Spleen (tissue), 11 donors: ENCODE measurements around the gene ALK. TPM values are rescaled to one million over a fixed set of nuclear protein-coding genes. Genes with fewer than 3 reads are reported as not detected.

Experiments used
- DNase-seq: peaks from one replicate; pipeline ENCODE4 v3.0.0-alpha.2; 2020
- H3K27ac ChIP-seq, 8 donors: fragments of 200-600 bp; sonication (generic) in 7 of 8; 1 replicate in 4 of 8; 2 replicates in 4 of 8; pipeline versions ENCODE4 v1.5.0 to v1.8.0; 2016 to 2021; ENCODE audit warnings: inconsistent platforms in 4 of 8, mild to moderate bottlenecking in 4 of 8, moderate library complexity in 1 of 8
- H3K27me3 ChIP-seq, 7 donors: fragments of 200-600 bp; sonication (generic) in 6 of 7; replicated peaks in 1 of 7; 1 replicate in 4 of 7; 2 replicates in 3 of 7; pipeline versions ENCODE4 v1.5.0 to v1.8.0; 2016 to 2021; ENCODE audit warnings: inconsistent platforms in 3 of 7, mild to moderate bottlenecking in 1 of 7
- H3K36me3 ChIP-seq, 6 donors: fragments of 200-600 bp; sonication (generic) in 5 of 6; 1 replicate in 4 of 6; 2 replicates in 2 of 6; pipeline versions ENCODE4 v1.5.0 to v1.8.0; 2016 to 2021; ENCODE audit warnings: inconsistent platforms in 2 of 6
- H3K4me1 ChIP-seq, 6 donors: fragments of 200-600 bp; sonication (generic) in 5 of 6; 1 replicate in 3 of 6; 2 replicates in 3 of 6; pipeline versions ENCODE4 v1.5.0 to v1.8.0; 2016 to 2021; ENCODE audit warnings: inconsistent platforms in 3 of 6
- H3K4me3 ChIP-seq, 8 donors: fragments of 200-600 bp; sonication (generic) in 7 of 8; 1 replicate in 4 of 8; 2 replicates in 4 of 8; pipeline versions ENCODE4 v1.5.0 to v1.8.0; 2016 to 2021; ENCODE audit warnings: inconsistent platforms in 4 of 8, mild to moderate bottlenecking in 4 of 8, moderate library complexity in 2 of 8
- H3K9me3 ChIP-seq, 8 donors: fragments of 200-600 bp; sonication (generic) in 7 of 8; 1 replicate in 4 of 8; 2 replicates in 4 of 8; pipeline versions ENCODE4 v1.5.0 to v1.8.0; 2016 to 2021; ENCODE audit warnings: inconsistent platforms in 4 of 8
- CTCF ChIP-seq, 11 experiments: fragments of 200-600 bp in 7 of 11; fragments of 450-650 bp in 4 of 11; sonication (generic) in 4 of 11; IDR thresholded peaks in 8 of 11; conservative IDR thresholded peaks in 3 of 11; 1 replicate in 7 of 11; 2 replicates in 4 of 11; pipeline versions ENCODE4 v1.4.0 to v1.8.0; 2016 to 2021; ENCODE audit warnings: antibody characterized with exemption in 11 of 11, inconsistent platforms in 4 of 11, mild to moderate bottlenecking in 1 of 11
- POLR2A ChIP-seq, 3 donors: fragments of 450-650 bp; IDR thresholded peaks; one replicate each; pipeline ENCODE4 v1.5.1; 2017; ENCODE audit warnings: antibody characterized with exemption in 3 of 3, mild to moderate bottlenecking in 1 of 3
- POLR2AphosphoS5 ChIP-seq, 3 donors: sonication (generic); formaldehyde crosslinking; IDR thresholded peaks; one replicate each; pipeline ENCODE4 v1.5.1; 2017; ENCODE audit warnings: antibody characterized with exemption in 3 of 3
- WGBS, 5 donors: extraction: QIAGEN DNeasy Blood & Tissue Kit in 3 of 5; methylation state at CpG; one replicate each; pipeline versions ENCODE4 v1.1.5 to v1.1.7; 2013 to 2018; 5-methylcytosine and 5-hydroxymethylcytosine counted together
- intact Hi-C: fragments of 100-400 bp; cut with DNase I; formaldehyde crosslinking; loops from one replicate; pipeline ENCODE4 v1.15.0; 2023; ENCODE audit warnings: low total_unique reads
- polyA plus RNA-seq, 3 donors: library from polyadenylated mRNA; stranded (reverse); fragments of 200-250 nt; gene quantifications; one replicate each; pipeline ENCODE4 v1.2.1, GENCODE V29; 2013
- total RNA-seq, 7 donors: library from RNA; depleted of rRNA in 3 of 7; stranded (reverse); fragments of >200 nt in 3 of 7; fragmentation: NEBNext Ultra II Directional in 4 of 7; extraction: Animal tissue kit (Norgen Biotek cat#: 25700) in 4 of 7; gene quantifications; one replicate each; pipeline versions ENCODE4 v1.1.0 to v1.2.1, GENCODE V29; 2016 to 2021
- donor health status: healthy with polysubstance abuse.
- donor health status: DM: no; HTN: no; CAD: no; lungs with moderate emphysema.
- donor health status: DM: no; HTN: no; CAD: no.
- donor health status: Bipolar disorder and iron deficiency.
- donor health status: healthy.
- donor health status: DM: no; HTN: no; CAD: no.
- donor health status: DM: yes; HTN: yes; CAD: no.

Gene ALK
- total and polyA plus RNA-seq, 10 donors = 0.03 to 0.28 (median 0.06) TPM; not detected in 7

GRCh38 chr2:29535188-29535587, 386.2 kb downstream of the ALK start:
- Histone ChIP-seq H3K27ac (no peak overlapping the region), H3K27me3 (peaks cover 0 to 7% (median 0%) of the 10 kb centered on the region in 7 donors), H3K4me1 (no peaks in the 10 kb centered on the region), H3K36me3 (no peaks in the 10 kb centered on the region), H3K4me3 (no peak overlapping the region), H3K9me3 (no peaks in the 10 kb centered on the region)
- DNase-seq = no peak
- intact Hi-C loops = no loop called here
- 75 to 94% (median 87%) methylated on average over 1 of the region's 1 CpG for WGBS, 5 donors
- TF ChIP-seq POLR2AphosphoS5 (IDR thresholded peaks at IDR 0.05) = no peak
- no peak for TF ChIP-seq POLR2A (IDR thresholded peaks at IDR 0.05)
- TF ChIP-seq CTCF (IDR thresholded peaks at IDR 0.05 in 8 of 11, conservative IDR thresholded peaks at IDR 0.05 in 3 of 11) = no peak

GRCh38 chr2:29532436-29532835, 388.9 kb downstream of the ALK start:
- no peak overlapping the region for H3K27ac ChIP-seq
- DNase-seq = no peak
- no peaks in the 10 kb centered on the region for H3K36me3 ChIP-seq
- H3K4me1 ChIP-seq = no peaks in the 10 kb centered on the region
- intact Hi-C loops = no loop called here
- peaks cover 0 to 13% (median 0%) of the 10 kb centered on the region in 7 donors for H3K27me3 ChIP-seq
- WGBS, 5 donors = 70 to 80% (median 77%) methylated on average over 1 of the region's 1 CpG
- no peaks in the 10 kb centered on the region for H3K9me3 ChIP-seq
- TF ChIP-seq POLR2AphosphoS5 (IDR thresholded peaks at IDR 0.05) = no peak
- TF ChIP-seq CTCF (IDR thresholded peaks at IDR 0.05 in 8 of 11, conservative IDR thresholded peaks at IDR 0.05 in 3 of 11) = no peak
- TF ChIP-seq POLR2A (IDR thresholded peaks at IDR 0.05) = no peak
- no peak overlapping the region for H3K4me3 ChIP-seq

GRCh38 chr2:29531626-29532025, 389.8 kb downstream of the ALK start:
- Histone ChIP-seq H3K27me3 (peaks cover 0 to 13% (median 0%) of the 10 kb centered on the region in 7 donors), H3K36me3 (no peaks in the 10 kb centered on the region), H3K27ac (no peak overlapping the region), H3K9me3 (no peaks in the 10 kb centered on the region), H3K4me1 (no peaks in the 10 kb centered on the region), H3K4me3 (no peak overlapping the region)
- WGBS, 5 donors = 83 to 90% (median 88%) methylated on average over 4 of the region's 4 CpGs
- TF ChIP-seq CTCF (IDR thresholded peaks at IDR 0.05 in 8 of 11, conservative IDR thresholded peaks at IDR 0.05 in 3 of 11) (no peak), POLR2AphosphoS5 (IDR thresholded peaks at IDR 0.05) (no peak), POLR2A (IDR thresholded peaks at IDR 0.05) (no peak)
- DNase-seq = no peak
- intact Hi-C loops = no loop called here

- no peak overlapping the region for H3K27ac ChIP-seq
- peaks cover 0 to 14% (median 0%) of the 10 kb centered on the region in 7 donors for H3K27me3 ChIP-seq
- H3K4me3 ChIP-seq = no peak overlapping the region
- 73 to 85% (median 80%) methylated on average over 2 of the region's 2 CpGs for WGBS, 5 donors
- H3K36me3 ChIP-seq = no peaks in the 10 kb centered on the region
- no peaks in the 10 kb centered on the region for H3K4me1 ChIP-seq
- intact Hi-C loops = no loop called here
- DNase-seq = no peak
- H3K9me3 ChIP-seq = no peaks in the 10 kb centered on the region
- TF ChIP-seq POLR2AphosphoS5 (IDR thresholded peaks at IDR 0.05) = no peak
- TF ChIP-seq POLR2A (IDR thresholded peaks at IDR 0.05) = no peak
- no peak for TF ChIP-seq CTCF (IDR thresholded peaks at IDR 0.05 in 8 of 11, conservative IDR thresholded peaks at IDR 0.05 in 3 of 11)
These were observed 391.1 kb downstream of the ALK start for GRCh38 chr2:29530281-29530680.
